ENCODE data around the gene CACNA1C. TPM values are rescaled to one million over a fixed set of nuclear protein-coding genes. Genes with fewer than 3 reads are reported as not detected.

Gene CACNA1C
- total RNA-seq, 1 donor, result 16.6 TPM

DNA sequence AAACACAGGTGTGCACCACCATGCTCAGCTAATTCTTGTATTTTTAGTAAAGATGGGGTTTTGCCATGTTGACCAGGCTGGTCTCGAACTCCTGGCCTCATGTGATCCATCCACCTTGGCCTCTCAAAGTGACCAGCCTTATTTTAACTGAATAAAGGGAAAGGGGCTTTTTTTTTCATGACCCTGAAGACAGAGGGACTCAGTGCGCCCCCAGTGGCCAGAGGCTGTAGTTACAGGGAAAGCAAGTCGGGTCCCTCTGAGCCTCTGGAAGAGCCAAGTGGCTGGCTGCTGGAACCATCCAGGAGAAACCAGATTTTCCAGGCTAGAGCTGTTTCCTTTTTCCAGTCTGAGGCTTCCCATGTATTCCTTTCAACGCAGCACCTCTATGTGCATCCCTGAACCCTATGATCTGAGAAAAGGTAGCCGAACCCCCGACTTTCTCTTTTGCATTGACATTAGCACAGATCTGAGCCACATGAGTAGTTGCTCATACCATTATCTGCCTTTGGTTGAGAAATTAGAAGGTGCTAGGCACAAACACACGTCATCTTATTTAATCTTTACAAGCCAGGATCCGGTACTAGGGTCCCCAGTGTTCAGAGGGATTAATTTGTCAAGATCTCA lies 342.7 kb downstream of the CACNA1C start:
- TF ChIP-seq, protein P1, sequence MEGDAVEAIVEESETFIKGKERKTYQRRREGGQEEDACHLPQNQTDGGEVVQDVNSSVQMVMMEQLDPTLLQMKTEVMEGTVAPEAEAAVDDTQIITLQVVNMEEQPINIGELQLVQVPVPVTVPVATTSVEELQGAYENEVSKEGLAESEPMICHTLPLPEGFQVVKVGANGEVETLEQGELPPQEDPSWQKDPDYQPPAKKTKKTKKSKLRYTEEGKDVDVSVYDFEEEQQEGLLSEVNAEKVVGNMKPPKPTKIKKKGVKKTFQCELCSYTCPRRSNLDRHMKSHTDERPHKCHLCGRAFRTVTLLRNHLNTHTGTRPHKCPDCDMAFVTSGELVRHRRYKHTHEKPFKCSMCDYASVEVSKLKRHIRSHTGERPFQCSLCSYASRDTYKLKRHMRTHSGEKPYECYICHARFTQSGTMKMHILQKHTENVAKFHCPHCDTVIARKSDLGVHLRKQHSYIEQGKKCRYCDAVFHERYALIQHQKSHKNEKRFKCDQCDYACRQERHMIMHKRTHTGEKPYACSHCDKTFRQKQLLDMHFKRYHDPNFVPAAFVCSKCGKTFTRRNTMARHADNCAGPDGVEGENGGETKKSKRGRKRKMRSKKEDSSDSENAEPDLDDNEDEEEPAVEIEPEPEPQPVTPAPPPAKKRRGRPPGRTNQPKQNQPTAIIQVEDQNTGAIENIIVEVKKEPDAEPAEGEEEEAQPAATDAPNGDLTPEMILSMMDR (IDR thresholded peaks at IDR 0.05; ENCODE audit: insufficient read depth, low read length), result peak; percentile 78
- H3K4me3 ChIP-seq (ENCODE audit: low read depth, low read length), result no peak overlapping the region
- DNase-seq (ENCODE audit: low read depth), result peak; percentile 33

DNA sequence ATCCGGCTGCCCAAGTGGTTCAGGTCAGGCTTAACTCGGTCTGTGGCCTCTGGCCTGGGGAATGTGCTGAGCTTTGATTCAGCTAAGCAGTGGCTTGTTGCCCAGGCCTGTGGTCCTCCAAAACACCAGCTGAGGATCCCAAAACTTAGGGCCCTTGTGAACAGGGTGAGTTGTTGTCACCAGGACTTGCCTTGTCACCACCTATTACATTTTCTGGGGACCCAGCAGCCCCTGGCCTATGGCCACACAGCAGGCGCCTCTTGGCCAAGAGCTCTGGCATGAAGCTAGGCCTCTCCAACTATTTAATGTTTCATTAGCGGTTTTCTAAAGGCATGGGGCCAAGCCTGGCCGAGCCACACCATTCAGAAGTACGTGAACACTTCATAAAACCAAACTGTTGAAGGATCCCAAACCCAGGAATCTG lies 343.7 kb downstream of the CACNA1C start:
- DNase-seq (ENCODE audit: low read depth), result peak; percentile 82
- no peak overlapping the region for H3K4me3 ChIP-seq (ENCODE audit: low read depth, low read length)
- TF ChIP-seq, protein P1 (IDR thresholded peaks at IDR 0.05; ENCODE audit: insufficient read depth, low read length), result no peak

DNA sequence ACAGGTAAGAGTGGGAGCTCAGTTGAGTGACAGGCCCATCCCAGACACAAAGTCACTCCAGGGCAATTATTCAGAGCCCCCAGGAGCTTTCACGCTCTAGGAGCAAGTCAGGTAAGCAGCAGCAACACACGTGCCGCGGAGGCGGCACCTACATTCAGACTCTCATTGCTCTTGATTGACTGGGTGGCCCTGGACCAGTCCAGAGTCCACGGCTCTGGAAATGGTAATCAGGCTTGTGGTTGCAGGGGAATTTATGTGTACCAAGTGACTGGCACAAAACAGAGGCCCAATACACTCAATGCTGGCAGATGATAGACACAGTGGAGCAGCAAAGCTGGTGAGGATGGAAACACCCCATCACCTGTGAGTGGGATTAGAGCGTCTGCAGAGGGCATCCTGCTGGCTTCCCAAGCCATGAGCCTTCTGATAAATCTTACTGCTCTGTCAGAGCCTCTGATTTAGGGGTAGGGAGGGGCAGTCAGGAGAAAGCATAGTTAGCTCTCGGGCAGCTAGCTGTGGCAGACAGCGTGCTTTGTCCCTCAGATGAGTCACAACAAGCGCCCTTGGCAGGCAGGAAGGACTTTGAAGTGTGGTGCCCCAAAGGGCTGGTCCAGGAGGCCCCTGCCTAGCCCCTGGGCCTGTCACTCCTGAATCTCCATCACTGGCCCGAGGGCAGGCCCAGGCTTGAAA lies 344.7 kb downstream of the CACNA1C start:
- TF ChIP-seq, protein P1 (IDR thresholded peaks at IDR 0.05; ENCODE audit: insufficient read depth, low read length), result no peak
- no peak for DNase-seq (ENCODE audit: low read depth)

DNA sequence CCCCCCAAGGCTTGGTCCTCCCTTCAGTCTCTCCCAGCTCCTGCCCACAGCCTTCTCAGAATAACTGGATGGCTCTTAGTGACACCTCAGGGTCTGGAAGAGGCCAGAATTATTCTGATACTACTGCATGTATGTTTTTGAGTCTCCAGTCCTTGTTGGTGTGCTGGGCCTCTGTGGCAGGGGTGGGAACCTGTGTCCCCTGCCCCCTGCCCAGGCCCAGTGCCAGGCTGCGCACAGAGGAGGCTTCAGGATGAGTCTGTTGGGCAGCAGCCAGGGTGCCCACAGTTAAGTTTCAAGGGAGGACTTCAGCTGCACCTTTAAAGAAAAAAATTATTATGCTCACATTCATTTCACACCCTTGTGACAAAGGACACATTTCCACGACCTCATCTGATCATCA lies 348.3 kb downstream of the CACNA1C start:
- TF ChIP-seq, protein P1 (IDR thresholded peaks at IDR 0.05; ENCODE audit: insufficient read depth, low read length), result no peak
- DNase-seq (ENCODE audit: low read depth), result no peak
- no peak overlapping the region for H3K4me3 ChIP-seq (ENCODE audit: low read depth, low read length)

More for the DNA sequence above, 344.7 kb downstream of the CACNA1C start:
- no peak overlapping the region for H3K4me3 ChIP-seq (ENCODE audit: low read depth, low read length)

DNA sequence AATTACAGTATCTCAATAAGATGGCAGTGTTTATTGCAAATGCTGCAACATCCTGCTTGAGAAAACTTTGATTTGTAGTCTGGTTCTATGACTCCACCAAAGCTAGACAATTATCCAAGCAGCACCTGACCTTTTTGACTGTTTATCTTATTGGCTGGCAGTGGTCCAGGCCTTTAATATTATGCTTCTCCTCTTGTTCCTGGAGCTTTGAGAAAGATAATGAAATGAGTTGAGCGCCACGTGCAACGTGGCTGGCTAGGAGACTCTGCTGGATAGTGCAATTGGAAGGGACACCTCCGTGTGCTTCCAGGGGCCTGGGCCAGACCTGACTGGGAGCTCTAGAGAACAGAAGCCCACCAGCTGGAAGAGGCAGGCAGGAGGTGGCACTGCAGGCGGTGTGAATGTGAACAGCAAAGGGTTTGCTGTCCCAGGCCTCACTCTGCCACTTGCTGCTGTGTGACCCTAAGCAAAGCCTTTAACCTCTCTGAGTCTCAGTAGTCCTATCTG lies 349.3 kb downstream of the CACNA1C start:
- DNase-seq (ENCODE audit: low read depth), result peak; percentile 10
- no peak overlapping the region for H3K4me3 ChIP-seq (ENCODE audit: low read depth, low read length)
- TF ChIP-seq, protein P1 (IDR thresholded peaks at IDR 0.05; ENCODE audit: insufficient read depth, low read length), result no peak

DNA sequence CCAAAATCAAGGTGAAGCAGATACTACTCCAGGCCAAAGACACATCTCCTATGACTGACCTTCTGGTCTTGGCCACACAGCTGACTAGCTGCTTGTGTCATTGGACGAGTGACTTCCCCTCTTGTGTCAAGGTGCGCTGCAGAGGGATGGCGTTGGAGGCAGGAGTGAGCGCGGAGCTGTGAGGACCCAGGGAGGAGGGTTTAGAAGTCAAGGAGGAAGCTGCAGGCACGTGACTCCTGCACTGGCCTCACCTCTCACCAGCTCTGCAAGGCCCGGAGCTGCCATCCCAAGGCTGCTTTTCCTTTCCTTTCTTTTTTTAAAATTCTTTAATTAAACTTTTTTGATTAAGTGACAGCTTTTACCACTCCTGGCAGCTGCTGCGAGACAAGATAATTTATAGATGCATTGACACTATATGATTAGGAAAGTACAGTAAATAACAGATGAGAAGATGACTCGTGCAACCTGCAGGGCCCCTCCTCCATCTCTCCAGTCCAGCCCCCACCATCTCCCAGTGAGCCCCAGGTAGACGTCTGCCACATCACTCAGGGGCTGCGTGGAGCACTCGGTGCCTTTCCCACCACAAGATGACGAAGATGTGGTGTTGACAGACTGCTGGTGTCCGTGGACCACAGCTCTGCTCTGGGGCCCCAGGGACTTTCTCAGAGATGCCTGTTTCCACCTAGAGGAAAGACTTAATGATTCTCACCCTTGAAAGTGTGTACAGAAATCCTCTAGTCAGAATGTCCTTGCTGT lies 350.6 kb downstream of the CACNA1C start:
- no peak overlapping the region for H3K4me3 ChIP-seq (ENCODE audit: low read depth, low read length)
- no peak for DNase-seq (ENCODE audit: low read depth)
- TF ChIP-seq, protein P1 (IDR thresholded peaks at IDR 0.05; ENCODE audit: insufficient read depth, low read length), result no peak

Measured in fibroblast of the aortic adventitia (primary cell).